Stimulated activated CD8-positive, alpha-beta memory T cell treated with anti-CD3 and anti-CD28 coated beads, Interleukin-7, amount 100 ng/mL, for 4 hours (primary cell): Measurements from ENCODE around the gene COQ10A.
"Not testable (repeated sequence)": the region's sequence is repeated elsewhere in the genome, so short reads cannot be mapped to it uniquely, and the experiment has no call there.

ENCODE experiments used
- DNase-seq, 2 donors: peaks; one replicate each; pipeline ENCODE4 v3.0.0-alpha.2; 2020; ENCODE audit warnings: low read depth in 2 of 2

Gene COQ10A

DNA sequence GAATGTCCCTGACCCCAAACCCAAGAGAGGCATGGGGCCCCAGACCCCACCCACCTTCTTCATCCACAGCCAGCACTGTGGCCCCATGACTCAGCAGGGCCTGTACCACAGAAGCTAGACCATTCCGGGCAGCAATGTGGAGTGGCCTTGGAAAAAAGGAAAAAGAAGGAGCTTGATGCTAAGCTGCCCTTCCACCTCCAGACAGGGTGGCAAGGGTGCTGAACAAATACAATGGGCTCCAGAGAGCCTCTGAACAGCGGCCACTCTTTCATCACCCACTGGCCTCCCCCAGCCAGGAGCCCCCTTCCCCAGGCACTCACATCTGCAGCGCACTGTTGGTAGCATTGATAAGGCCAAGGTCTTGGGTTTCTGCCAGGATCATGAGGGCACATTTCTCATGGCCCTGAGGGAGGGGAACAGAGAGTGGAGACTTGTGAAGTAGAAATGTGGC lies 23.0 kb upstream of the COQ10A start:
- DNase-seq: no peak

DNA sequence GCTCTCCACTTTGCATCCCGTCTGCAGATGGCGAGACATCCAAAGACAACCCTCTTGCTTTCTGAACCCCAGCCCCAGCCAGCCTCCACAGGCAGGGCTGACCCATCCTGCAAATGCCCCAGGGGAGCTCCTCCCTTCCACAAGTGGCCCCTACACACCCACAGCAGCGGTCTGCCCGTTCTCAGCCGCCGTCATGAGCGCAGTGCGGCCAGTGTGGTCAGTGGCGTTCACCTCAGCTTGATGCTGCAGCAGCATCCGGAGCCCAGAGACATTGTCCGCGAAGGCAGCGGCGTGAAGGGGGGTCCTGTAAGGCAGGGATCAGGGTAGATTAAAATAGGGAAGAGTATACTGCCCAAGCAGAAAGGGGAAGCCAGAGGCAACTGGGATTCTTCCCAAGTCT lies 22.2 kb upstream of the COQ10A start:
- DNase-seq: no peak

DNA sequence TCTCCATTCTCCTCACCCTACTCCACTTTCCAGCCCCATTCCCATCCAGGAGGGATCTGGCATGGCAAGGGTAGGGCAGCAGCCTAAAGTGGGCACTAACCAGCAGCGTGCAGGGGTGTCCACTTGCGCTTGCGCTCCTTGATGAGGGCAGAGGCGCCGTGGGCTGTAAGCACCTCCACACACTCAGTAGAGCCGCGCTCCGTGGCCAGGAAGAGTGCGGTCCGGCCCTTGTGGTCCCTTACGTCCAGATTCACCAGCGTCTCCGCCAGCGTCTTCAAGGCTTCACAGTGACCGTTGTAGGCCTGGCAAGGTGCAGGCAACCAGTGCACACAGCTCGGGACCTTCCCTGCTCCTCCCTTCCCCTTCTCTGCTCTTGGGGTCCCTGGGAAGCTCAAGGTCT lies 18.8 kb upstream of the COQ10A start:
- no peak for DNase-seq

DNA sequence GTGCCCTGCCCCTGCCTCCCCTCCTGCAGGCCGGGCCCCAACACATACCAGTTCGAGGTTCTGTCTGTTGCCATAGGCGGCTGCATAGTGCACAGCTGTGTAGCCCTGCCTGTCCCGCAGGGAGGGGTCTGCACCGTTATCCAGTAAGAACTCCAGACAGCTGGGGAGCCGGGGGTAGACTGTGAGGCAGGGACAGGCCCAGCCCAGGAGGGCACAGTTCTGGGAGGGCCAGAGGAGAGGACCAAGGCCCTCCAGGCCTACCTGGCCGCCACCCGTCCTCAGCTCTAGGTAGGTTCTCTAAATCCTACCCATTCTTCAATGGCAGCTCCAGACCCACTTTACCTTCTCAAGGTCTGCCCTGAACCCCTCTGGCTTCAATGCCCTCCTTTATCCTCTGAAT lies 18.0 kb upstream of the COQ10A start:
- no peak for DNase-seq

- no peak for DNase-seq
These were observed 14.1 kb upstream of the COQ10A start for GRCh38 chr12:56252649-56253048.

DNA sequence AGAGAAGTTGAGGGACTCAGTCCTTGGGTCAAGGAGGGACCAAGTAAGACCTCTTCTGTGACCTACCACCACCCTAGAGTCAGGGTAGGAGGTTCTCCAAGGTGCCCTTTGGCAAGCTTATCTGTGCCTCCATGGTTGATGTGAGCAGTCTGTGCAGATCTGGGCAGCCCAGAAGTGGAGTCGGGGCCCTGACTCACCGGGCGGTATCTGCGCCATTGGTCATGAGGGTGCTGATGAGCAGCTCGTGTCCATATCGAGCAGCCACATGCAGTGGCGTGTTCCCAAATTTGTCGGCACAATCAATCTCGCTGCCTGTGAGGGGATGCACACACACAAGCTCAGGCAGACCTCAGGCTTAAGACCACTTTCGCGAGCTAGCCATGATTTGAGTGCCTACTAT lies 13.7 kb upstream of the COQ10A start:
- DNase-seq: no peak

DNA sequence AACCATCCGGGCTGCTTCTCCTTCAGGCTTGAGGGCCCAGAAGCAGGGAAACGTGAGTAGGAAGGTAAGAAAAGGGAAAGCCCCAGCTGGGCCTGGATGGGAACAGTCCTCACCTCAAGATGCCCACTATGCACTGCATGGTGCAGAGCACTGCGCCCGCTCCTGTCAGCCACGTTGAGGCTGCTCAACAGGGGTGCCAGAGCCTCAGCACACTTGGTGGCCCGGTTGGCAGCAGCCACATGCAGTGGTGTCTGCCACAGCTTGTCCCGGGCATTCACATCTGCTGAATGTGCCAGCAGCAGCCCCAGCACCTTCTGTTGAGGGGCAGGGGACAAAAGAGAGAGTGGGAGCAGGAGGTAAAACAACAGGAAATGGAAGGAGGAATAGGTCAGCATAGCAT lies 11.1 kb upstream of the COQ10A start:
- DNase-seq: no peak

GRCh38 chr12:56256326-56256960 lies 10.3 kb upstream of the COQ10A start:
- DNase-seq: no peak

- DNase-seq: no peak
These were observed 9.7 kb upstream of the COQ10A start for GRCh38 chr12:56257071-56257470.

GRCh38 chr12:56257491-56258067 lies 9.2 kb upstream of the COQ10A start:
- DNase-seq: no peak

- peak; percentile 17 to 75 for DNase-seq
These were observed 8.5 kb upstream of the COQ10A start, which contains the start of gene ANKRD52 for GRCh38 chr12:56258068-56258819. Gene ANKRD52 (minus strand): TSS chr12:56258384. CDS start chr12:56258269, 115 bp downstream.

GRCh38 chr12:56258820-56259183 lies 7.9 kb upstream of the COQ10A start:
- no peak for DNase-seq

- DNase-seq: no peak
These were observed 6.4 kb upstream of the COQ10A start for GRCh38 chr12:56260380-56260779.

- DNase-seq: no peak
These were observed 5.8 kb upstream of the COQ10A start for GRCh38 chr12:56260921-56261320.

DNA sequence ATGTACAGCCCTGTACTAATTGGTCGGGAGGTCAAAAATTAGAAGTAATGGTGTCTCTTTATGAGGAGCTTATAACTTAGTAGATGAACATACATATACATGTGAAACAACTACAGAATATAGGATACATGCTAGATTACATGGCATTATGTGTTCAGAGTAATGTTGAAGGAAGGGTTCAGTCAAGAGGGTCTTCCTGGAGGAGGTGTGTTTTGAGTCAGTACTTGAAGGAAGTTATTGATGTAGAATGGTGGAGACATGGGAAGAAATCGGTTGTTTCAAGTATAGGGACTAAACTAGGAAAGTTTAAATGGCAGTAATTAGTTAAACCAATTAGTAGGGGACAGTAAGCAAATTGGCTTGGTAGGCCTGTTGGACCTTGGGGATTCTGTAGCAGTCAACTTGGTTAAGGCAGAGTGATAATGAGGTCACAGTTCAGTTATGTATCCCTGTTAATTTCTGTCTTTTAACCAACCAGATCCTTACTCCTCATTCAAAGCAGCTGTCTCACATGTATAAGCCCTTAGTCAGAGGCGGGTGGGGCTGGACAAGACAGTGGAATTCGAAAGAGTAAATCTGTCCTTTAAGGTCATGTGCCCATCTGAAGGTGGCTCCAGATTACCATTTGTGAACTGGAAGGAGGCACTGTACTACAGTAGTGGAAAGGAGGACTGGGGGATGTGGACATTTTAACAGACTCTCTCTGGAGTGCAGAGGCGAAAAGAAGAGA lies 5.1 kb upstream of the COQ10A start:
- DNase-seq: no peak

GRCh38 chr12:56262955-56263354 lies 3.8 kb upstream of the COQ10A start:
- not testable (repeated sequence) for DNase-seq

- DNase-seq: not testable (repeated sequence)
These were observed 562 bp upstream of the COQ10A start for GRCh38 chr12:56266068-56266692.

- no peak for DNase-seq
These were observed 815 bp downstream of the COQ10A start for GRCh38 chr12:56267443-56268071.

- no peak for DNase-seq
These were observed 4.3 kb downstream of the COQ10A start for GRCh38 chr12:56271031-56271430.

- DNase-seq: not testable (repeated sequence)
These were observed 5.7 kb downstream of the COQ10A start for GRCh38 chr12:56272468-56272867.

DNA sequence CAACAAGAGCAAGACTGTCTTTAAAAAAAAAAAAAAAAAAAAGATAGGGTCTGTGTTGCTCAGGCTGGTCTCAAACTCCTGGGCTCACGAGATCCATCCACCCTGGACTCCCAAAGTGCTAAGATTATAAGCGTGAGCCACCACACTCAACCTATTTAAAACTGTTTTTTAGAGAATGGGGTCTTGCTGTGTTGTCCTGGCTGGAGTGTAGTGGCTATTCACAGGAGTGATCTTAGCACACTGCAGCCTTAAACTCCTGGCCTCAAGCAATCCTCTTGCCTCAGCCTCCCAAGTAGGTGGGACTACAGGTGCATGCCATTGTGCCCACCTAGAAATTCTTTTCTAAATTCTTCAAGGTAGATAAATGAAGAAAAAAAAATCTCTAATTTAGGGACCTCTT lies 7.6 kb downstream of the COQ10A start:
- DNase-seq: no peak
